Parathyroid adenoma (tissue), 2 donors: ENCODE measurements around the gene TMCO6.

ENCODE experiments used
- H2AFZ ChIP-seq: fragments of 300-600 bp; sonication (generic); one replicate; pipeline ENCODE4 v1.7.0; 2017; ENCODE audit warnings: antibody characterized with exemption, mild to moderate bottlenecking
- H3K27ac ChIP-seq: fragments of 300-600 bp; sonication (generic); one replicate; pipeline ENCODE4 v1.7.0; 2017
- H3K27me3 ChIP-seq: fragments of 300-600 bp; sonication (generic); one replicate; pipeline ENCODE4 v1.7.0; 2017; ENCODE audit warnings: low read length; ENCODE audit not compliant: control insufficient read depth, insufficient read depth
- H3K36me3 ChIP-seq: fragments of 300-600 bp; sonication (generic); one replicate; pipeline ENCODE4 v1.7.0; 2017; ENCODE audit warnings: low read length; ENCODE audit not compliant: control insufficient read depth, insufficient read depth
- H3K4me1 ChIP-seq: fragments of 300-600 bp; sonication (generic); one replicate; pipeline ENCODE4 v1.7.0; 2017; ENCODE audit warnings: control low read depth
- H3K4me2 ChIP-seq: fragments of 300-600 bp; sonication (generic); one replicate; pipeline ENCODE4 v1.7.0; 2017; ENCODE audit warnings: low read length
- H3K4me3 ChIP-seq: fragments of 300-600 bp; sonication (generic); one replicate; pipeline ENCODE4 v1.7.0; 2017; ENCODE audit warnings: low read depth, low read length
- H3K79me2 ChIP-seq: fragments of 300-600 bp; sonication (generic); one replicate; pipeline ENCODE4 v1.7.0; 2017; ENCODE audit warnings: control low read depth
- H3K9ac ChIP-seq: fragments of 300-600 bp; sonication (generic); one replicate; pipeline ENCODE4 v1.7.0; 2017; ENCODE audit warnings: mild to moderate bottlenecking
- H3K9me3 ChIP-seq: fragments of 300-600 bp; sonication (generic); one replicate; pipeline ENCODE4 v1.7.0; 2017; ENCODE audit warnings: low read length; ENCODE audit not compliant: control insufficient read depth
- TF ChIP-seq, protein P1 (sequence below): fragments of 300-600 bp; sonication (generic); IDR thresholded peaks from one replicate; pipeline ENCODE4 v1.7.0; 2017; ENCODE audit warnings: antibody characterized with exemption, mild to moderate bottlenecking
- donor health status: primary hyperparathyroidism.

TMCO6 gene

DNA sequence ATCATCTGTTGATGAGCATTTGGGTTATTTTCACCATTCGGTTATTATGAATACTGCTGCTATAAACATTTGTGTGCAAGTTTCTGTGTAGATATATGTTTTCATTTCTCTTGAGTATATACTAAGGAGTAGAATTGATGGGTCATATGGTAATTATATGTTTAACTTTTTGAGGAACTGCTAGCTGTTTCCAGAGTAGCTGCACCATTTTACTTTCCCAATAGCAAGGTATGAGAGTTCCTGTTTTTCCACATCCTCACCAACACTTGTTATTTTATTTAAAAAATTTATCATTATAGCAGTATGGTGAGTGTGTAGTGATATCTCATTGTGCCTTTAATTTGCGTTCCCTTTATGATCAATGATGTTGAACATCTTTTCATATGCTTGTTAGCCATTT lies 35.5 kb upstream of the TMCO6 start:
- no peaks in the 10 kb centered on the region for H3K9me3 ChIP-seq
- no peaks in the 10 kb centered on the region for H3K27me3 ChIP-seq
- H3K4me2 ChIP-seq: no peak overlapping the region
- no peaks in the 10 kb centered on the region for H3K79me2 ChIP-seq
- H3K9ac ChIP-seq: no peak overlapping the region
- H3K4me3 ChIP-seq: no peak overlapping the region
- no peaks in the 10 kb centered on the region for H3K36me3 ChIP-seq
- no peaks in the 10 kb centered on the region for H3K4me1 ChIP-seq
- no peak overlapping the region for H2AFZ ChIP-seq
- H3K27ac ChIP-seq: no peak overlapping the region
- TF ChIP-seq, protein P1, sequence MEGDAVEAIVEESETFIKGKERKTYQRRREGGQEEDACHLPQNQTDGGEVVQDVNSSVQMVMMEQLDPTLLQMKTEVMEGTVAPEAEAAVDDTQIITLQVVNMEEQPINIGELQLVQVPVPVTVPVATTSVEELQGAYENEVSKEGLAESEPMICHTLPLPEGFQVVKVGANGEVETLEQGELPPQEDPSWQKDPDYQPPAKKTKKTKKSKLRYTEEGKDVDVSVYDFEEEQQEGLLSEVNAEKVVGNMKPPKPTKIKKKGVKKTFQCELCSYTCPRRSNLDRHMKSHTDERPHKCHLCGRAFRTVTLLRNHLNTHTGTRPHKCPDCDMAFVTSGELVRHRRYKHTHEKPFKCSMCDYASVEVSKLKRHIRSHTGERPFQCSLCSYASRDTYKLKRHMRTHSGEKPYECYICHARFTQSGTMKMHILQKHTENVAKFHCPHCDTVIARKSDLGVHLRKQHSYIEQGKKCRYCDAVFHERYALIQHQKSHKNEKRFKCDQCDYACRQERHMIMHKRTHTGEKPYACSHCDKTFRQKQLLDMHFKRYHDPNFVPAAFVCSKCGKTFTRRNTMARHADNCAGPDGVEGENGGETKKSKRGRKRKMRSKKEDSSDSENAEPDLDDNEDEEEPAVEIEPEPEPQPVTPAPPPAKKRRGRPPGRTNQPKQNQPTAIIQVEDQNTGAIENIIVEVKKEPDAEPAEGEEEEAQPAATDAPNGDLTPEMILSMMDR: no peak

DNA sequence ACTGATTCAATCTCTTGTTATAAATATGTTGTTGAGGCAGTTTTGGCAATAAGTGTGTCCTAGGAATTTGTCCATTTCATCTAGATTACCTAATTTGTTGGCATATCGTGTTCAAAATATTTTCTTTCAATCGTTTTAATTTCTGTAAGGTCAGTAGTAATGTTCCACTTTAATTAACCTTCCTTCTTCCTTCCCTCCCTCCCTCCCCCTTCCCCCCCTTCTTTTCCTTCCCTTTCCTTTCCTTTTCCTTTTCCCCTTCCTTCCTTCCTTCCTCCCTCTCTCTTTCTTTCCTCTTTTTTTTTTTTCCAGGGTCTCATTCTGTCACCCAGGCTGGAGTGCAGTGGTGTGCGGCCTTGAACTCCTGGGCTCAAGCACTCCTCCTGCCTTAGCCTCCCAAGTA lies 33.4 kb upstream of the TMCO6 start:
- H3K4me3 ChIP-seq: no peak overlapping the region
- H3K36me3 ChIP-seq: no peaks in the 10 kb centered on the region
- H2AFZ ChIP-seq: no peak overlapping the region
- H3K27ac ChIP-seq: no peak overlapping the region
- H3K4me1 ChIP-seq: no peaks in the 10 kb centered on the region
- H3K79me2 ChIP-seq: no peaks in the 10 kb centered on the region
- H3K9ac ChIP-seq: no peak overlapping the region
- H3K9me3 ChIP-seq: no peaks in the 10 kb centered on the region
- H3K4me2 ChIP-seq: no peak overlapping the region
- no peaks in the 10 kb centered on the region for H3K27me3 ChIP-seq
- TF ChIP-seq, protein P1: no peak

DNA sequence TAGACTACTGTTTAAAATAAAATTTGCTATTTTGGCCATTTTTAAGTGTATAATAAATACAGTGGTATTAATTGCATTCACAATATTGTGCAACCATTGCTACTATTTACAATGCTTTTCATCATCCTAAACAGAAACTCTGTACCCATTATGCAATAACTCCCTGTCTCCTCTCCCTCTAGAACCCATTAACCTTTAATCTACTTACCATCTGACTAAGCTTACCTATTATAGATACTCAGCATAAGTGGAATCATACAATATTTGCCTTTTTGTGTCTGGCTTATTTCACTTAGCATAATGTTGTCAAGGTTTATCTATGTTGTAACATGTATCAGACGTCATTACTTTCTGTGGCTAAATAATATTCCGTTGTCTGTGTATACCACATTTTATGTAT lies 32.2 kb upstream of the TMCO6 start:
- no peak overlapping the region for H3K9ac ChIP-seq
- H3K4me3 ChIP-seq: no peak overlapping the region
- no peaks in the 10 kb centered on the region for H3K9me3 ChIP-seq
- no peaks in the 10 kb centered on the region for H3K27me3 ChIP-seq
- no peaks in the 10 kb centered on the region for H3K79me2 ChIP-seq
- no peaks in the 10 kb centered on the region for H3K4me1 ChIP-seq
- TF ChIP-seq, protein P1: no peak
- H2AFZ ChIP-seq: no peak overlapping the region
- H3K36me3 ChIP-seq: no peaks in the 10 kb centered on the region
- H3K27ac ChIP-seq: no peak overlapping the region
- H3K4me2 ChIP-seq: no peak overlapping the region

DNA sequence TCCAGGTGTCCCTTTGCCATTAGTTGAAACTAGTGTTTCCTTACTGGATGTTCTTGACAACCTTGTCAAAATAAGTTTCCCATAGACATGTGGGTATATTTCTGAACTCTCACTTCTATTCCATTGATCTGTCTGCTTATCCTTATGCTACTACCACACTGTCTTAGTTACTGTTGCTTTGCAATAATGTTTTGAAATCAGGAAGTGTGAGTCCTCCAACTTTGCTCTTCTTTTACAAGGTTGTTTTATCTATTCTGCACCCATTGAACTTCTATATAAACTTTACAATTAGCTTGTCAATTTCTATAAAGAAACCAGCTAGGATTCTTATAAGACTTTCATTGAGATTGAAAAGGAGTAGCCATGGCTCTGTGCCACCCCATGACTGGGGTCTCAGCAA lies 30.5 kb upstream of the TMCO6 start:
- H3K9ac ChIP-seq: no peak overlapping the region
- H3K4me2 ChIP-seq: no peak overlapping the region
- H3K4me1 ChIP-seq: no peaks in the 10 kb centered on the region
- no peak overlapping the region for H3K27ac ChIP-seq
- TF ChIP-seq, protein P1: no peak
- H2AFZ ChIP-seq: no peak overlapping the region
- no peaks in the 10 kb centered on the region for H3K27me3 ChIP-seq
- H3K36me3 ChIP-seq: no peaks in the 10 kb centered on the region
- H3K9me3 ChIP-seq: no peaks in the 10 kb centered on the region
- no peaks in the 10 kb centered on the region for H3K79me2 ChIP-seq
- H3K4me3 ChIP-seq: no peak overlapping the region

DNA sequence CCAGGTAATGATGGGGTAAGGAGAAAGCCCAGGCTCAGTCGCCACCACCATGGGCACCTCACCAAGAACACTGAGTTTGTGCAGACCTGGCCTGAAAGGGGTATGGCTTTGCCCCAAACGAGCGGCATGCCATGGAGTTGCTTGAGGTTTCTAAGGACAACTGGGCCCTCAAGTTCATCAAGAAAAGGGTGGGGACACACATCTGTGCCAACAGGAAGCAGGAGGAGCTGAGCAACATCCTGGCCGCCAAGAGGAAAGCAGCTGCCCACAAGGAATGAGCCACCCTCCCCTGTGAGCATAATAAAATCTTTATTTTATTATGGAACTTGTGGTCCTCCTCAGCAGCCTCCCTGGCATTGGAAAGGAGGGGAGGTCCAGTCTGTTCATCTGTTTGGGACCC lies 30.1 kb upstream of the TMCO6 start:
- Histone ChIP-seq H3K36me3 (no peaks in the 10 kb centered on the region), H2AFZ (no peak overlapping the region), H3K27me3 (no peaks in the 10 kb centered on the region), H3K4me2 (no peak overlapping the region), H3K4me3 (no peak overlapping the region), H3K9ac (no peak overlapping the region), H3K27ac (no peak overlapping the region), H3K9me3 (no peaks in the 10 kb centered on the region), H3K79me2 (no peaks in the 10 kb centered on the region), H3K4me1 (no peaks in the 10 kb centered on the region)
- TF ChIP-seq, protein P1: no peak
